Colonic mucosa (tissue), 4 donors: ENCODE results near the gene ERBB2. TPM values are rescaled to one million over a fixed set of nuclear protein-coding genes. Genes with fewer than 3 reads are reported as not detected.

Source experiments
- DNase-seq: peaks from one replicate; pipeline ENCODE4 v3.0.0-alpha.2; 2020
- H3K27ac ChIP-seq: fragments of 200-600 bp; one replicate; pipeline ENCODE4 v1.8.0; 2021
- H3K27me3 ChIP-seq: fragments of 200-600 bp; one replicate; pipeline ENCODE4 v1.8.0; 2021
- H3K36me3 ChIP-seq: fragments of 200-600 bp; one replicate; pipeline ENCODE4 v1.8.0; 2021
- H3K4me1 ChIP-seq: fragments of 200-600 bp; one replicate; pipeline ENCODE4 v1.8.0; 2021; ENCODE audit warnings: mild to moderate bottlenecking
- H3K4me3 ChIP-seq: fragments of 200-600 bp; one replicate; pipeline ENCODE4 v1.8.0; 2021
- H3K9ac ChIP-seq, 2 donors: one replicate each; pipeline ENCODE4 v1.7.0; 2013; ENCODE audit warnings: control low read depth in 2 of 2, low read depth in 2 of 2, low read length in 2 of 2
- H3K9me3 ChIP-seq: fragments of 200-600 bp; one replicate; pipeline ENCODE4 v1.8.0; 2021
- intact Hi-C: fragments of 100-400 bp; cut with DNase I; formaldehyde crosslinking; loops from one replicate; pipeline ENCODE4 v1.14.1; 2022
- total RNA-seq, 2 donors: library from RNA; stranded (reverse); fragmentation: NEBNext Ultra II Directional in 1 of 2; extraction: Animal tissue kit (Norgen Biotek cat#: 25700) in 1 of 2; gene quantifications; one replicate each; pipeline ENCODE4 v1.2.1, GENCODE V29; 2021
- TF ChIP-seq, protein P1 (sequence below): fragments of 200-600 bp; IDR thresholded peaks from one replicate; pipeline ENCODE4 v1.8.0; 2022; ENCODE audit warnings: antibody characterized with exemption, mild to moderate bottlenecking
- donor health status: healthy.
- donor health status: DM: no; HTN: no; CAD: no.
- donor health status: DM: no; HTN: no; CAD: no.

ERBB2 gene
- total RNA-seq, 2 donors from 2014 or later: 153 to 174 TPM

DNA sequence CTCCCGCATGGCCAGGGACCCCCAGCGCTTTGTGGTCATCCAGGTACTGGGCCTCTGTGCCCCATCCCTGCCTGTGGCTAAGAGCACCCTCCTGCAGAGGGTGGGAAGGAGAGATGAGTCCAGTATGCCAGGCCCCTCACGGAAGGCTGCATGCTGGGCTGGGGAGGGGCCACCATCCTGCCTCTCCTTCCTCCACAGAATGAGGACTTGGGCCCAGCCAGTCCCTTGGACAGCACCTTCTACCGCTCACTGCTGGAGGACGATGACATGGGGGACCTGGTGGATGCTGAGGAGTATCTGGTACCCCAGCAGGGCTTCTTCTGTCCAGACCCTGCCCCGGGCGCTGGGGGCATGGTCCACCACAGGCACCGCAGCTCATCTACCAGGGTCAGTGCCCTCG is 26.8 kb downstream of the ERBB2 start:
- TF ChIP-seq, protein P1, sequence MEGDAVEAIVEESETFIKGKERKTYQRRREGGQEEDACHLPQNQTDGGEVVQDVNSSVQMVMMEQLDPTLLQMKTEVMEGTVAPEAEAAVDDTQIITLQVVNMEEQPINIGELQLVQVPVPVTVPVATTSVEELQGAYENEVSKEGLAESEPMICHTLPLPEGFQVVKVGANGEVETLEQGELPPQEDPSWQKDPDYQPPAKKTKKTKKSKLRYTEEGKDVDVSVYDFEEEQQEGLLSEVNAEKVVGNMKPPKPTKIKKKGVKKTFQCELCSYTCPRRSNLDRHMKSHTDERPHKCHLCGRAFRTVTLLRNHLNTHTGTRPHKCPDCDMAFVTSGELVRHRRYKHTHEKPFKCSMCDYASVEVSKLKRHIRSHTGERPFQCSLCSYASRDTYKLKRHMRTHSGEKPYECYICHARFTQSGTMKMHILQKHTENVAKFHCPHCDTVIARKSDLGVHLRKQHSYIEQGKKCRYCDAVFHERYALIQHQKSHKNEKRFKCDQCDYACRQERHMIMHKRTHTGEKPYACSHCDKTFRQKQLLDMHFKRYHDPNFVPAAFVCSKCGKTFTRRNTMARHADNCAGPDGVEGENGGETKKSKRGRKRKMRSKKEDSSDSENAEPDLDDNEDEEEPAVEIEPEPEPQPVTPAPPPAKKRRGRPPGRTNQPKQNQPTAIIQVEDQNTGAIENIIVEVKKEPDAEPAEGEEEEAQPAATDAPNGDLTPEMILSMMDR: no peak

DNA sequence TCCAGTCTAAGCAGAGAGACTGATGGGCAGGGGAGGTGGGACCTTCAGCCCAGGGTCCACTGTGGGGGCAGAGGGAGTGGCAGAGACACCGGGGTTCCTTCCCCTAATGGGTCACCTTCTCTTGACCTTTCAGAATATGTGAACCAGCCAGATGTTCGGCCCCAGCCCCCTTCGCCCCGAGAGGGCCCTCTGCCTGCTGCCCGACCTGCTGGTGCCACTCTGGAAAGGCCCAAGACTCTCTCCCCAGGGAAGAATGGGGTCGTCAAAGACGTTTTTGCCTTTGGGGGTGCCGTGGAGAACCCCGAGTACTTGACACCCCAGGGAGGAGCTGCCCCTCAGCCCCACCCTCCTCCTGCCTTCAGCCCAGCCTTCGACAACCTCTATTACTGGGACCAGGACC is 27.7 kb downstream of the ERBB2 start:
- Histone ChIP-seq H3K36me3 (no peaks in the 10 kb centered on the region), H3K9me3 (no peaks in the 10 kb centered on the region), H3K27ac (no peak overlapping the region), H3K4me3 (no peak overlapping the region), H3K9ac (no peak overlapping the region), H3K4me1 (peaks cover 7% of the 10 kb centered on the region), H3K27me3 (no peaks in the 10 kb centered on the region)
- TF ChIP-seq, protein P1: no peak
- intact Hi-C loops: no loop called here
- no peak for DNase-seq

More for the DNA sequence above, 26.8 kb downstream of the ERBB2 start:
- Histone ChIP-seq H3K4me3 (no peak overlapping the region), H3K9ac (no peak overlapping the region), H3K9me3 (no peaks in the 10 kb centered on the region), H3K27me3 (no peaks in the 10 kb centered on the region), H3K4me1 (peaks cover 7% of the 10 kb centered on the region), H3K27ac (no peak overlapping the region), H3K36me3 (no peaks in the 10 kb centered on the region)
- intact Hi-C loops: no loop called here
- no peak for DNase-seq

DNA sequence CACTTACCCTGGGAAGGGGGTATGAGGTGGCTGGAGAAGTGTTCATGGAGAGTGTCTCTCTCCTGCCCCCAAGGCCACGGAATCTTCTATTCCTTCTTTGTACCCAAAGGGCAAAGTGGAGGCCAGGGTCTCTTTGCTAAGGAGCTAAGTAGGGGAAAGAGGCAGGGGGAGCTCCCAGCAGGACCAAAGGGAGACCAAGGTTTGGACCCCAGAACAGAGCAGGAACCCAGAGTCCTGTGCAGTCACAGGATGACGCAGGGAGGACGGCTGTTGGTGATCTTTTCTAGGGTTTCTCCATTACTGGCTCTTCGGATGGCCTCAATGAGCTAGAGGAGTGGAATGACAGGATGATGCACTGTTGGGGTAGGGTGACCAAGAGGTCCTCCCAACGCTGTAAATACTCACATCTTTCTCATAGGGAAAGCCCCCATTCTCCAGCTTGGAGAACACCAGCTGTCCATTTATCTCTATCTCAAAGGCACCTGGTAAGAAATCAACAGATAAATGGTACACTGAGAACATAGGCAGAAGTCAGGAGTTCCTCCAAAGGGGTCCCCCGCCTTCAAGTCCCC is 29.5 kb downstream of the ERBB2 start:
- DNase-seq: no peak
- Histone ChIP-seq H3K36me3 (no peaks in the 10 kb centered on the region), H3K9me3 (no peaks in the 10 kb centered on the region), H3K9ac (peak overlapping the region; percentile 88 to 97), H3K27me3 (no peaks in the 10 kb centered on the region), H3K27ac (peak overlapping the region; percentile 80), H3K4me3 (peak overlapping the region; percentile 58), H3K4me1 (peaks cover 7% of the 10 kb centered on the region)
- TF ChIP-seq, protein P1: no peak
- intact Hi-C loops: no loop called here

DNA sequence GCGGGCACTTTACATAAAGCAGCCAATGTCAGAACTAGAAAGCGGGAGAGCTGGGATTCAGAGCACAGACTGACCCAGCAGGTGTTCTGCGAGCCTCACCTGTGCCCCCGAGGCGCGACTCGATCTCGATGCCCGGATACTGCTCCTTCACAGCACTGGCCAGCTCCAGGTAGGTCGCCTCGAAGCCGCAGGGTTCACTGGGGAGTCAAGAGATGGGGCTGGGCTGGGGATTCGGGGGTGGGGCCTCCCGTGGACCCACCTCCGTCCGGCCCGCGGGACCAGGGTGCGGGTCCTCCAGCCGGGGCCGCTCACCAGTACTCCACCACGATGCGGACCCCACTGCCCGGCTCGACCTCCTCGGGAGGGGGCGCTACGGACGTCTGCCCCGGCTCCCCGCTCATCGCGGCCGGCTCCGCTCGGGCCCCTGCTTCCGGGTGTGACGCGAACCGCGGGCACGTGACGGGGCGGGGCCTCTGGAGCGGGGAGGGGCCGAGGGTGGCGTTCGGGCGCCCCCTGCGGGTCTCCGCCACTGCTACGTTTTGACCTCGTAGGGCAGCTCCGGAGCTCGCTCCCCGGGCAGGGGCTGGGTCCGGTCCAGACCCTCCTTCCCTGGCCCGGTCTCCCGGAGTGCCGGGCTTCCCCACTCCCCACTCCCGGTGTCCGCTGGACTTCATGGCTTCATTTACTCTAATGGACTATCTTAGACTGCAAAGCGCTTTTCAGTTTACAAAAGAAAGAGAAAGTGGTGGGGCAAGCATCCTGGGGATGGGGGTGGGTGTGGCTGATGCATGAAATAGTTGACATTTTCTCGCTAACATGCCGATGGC is 30.4 kb downstream of the ERBB2 start, which contains the start of gene MIEN1:
Gene MIEN1 (minus strand): TSS at position 438 of the 827 bp plus-strand sequence. CDS start 37 bp downstream, at position 401.
- H3K27me3 ChIP-seq: no peaks in the 10 kb centered on the region
- H3K27ac ChIP-seq: peak within 1 kb of the TSS; percentile 80
- DNase-seq: peak; percentile 95
- no peaks in the 10 kb centered on the region for H3K9me3 ChIP-seq
- H3K4me1 ChIP-seq: peaks cover 7% of the 10 kb centered on the region
- no peaks in the 10 kb centered on the region for H3K36me3 ChIP-seq
- peak within 1 kb of the TSS; percentile 58 for H3K4me3 ChIP-seq
- H3K9ac ChIP-seq: peak within 1 kb of the TSS; percentile 88 to 97
- TF ChIP-seq, protein P1: peak; percentile 94
- intact Hi-C loops: no loop called here

DNA sequence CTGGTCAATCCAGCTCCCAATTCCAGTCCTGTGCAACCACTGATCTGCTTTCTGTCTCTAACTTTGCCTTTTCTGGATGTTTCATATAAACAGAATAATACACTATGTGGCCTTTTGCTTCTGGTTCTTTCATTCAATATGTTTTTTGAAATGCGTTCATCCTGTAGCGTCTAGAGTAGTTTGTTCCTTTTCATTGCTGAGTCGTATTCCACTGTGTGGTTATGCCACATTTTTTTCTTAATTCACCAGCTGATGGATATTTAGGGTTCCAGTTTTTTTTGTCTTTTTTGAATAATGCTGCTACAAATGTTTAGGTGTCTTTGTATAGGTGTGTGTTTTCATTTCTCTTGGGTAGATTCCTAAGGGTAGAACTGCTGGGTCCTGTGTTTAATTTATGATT is 32.7 kb downstream of the ERBB2 start:
- intact Hi-C loops: no loop called here
- peaks cover 7% of the 10 kb centered on the region for H3K4me1 ChIP-seq
- H3K9ac ChIP-seq: no peak overlapping the region
- H3K36me3 ChIP-seq: no peaks in the 10 kb centered on the region
- no peaks in the 10 kb centered on the region for H3K27me3 ChIP-seq
- no peaks in the 10 kb centered on the region for H3K9me3 ChIP-seq
- H3K4me3 ChIP-seq: no peak overlapping the region
- DNase-seq: no peak
- TF ChIP-seq, protein P1: no peak
- H3K27ac ChIP-seq: no peak overlapping the region
